Cardiac muscle cell (in vitro differentiated cells and primary cell): ENCODE results near the gene PPIP5K2. TPM values are rescaled to one million over a fixed set of nuclear protein-coding genes. Genes with fewer than 3 reads are reported as not detected.
"Not testable (repeated sequence)": the region's sequence is repeated elsewhere in the genome, so short reads cannot be mapped to it uniquely, and the experiment has no call there.

ENCODE experiments used
- DNase-seq, 2 donors: peaks; one replicate each; pipeline versions ENCODE4 v3.0.0 to v3.0.0-alpha.2; 2010 to 2017; ENCODE audit warnings: low read depth in 1 of 2, low spot score in 1 of 2
- H3K27ac ChIP-seq: fragments of 200-600 bp; sonication (generic); 2 replicates; pipeline ENCODE4 v1.5.1; 2016
- H3K27me3 ChIP-seq: fragments of 200-600 bp; sonication (generic); 2 replicates; pipeline ENCODE4 v1.6.0; 2016; ENCODE audit warnings: control low read depth
- H3K36me3 ChIP-seq: fragments of 200-600 bp; sonication (generic); 2 replicates; pipeline ENCODE4 v1.5.1; 2016; ENCODE audit warnings: control low read depth
- H3K4me1 ChIP-seq: fragments of 200-600 bp; sonication (generic); 2 replicates; pipeline ENCODE4 v1.8.1; 2017; ENCODE audit warnings: low read depth, mild to moderate bottlenecking, mixed run types
- H3K4me3 ChIP-seq: fragments of 200-600 bp; sonication (generic); 2 replicates; pipeline ENCODE4 v1.5.1; 2016; ENCODE audit warnings: mild to moderate bottlenecking
- H3K9me3 ChIP-seq: fragments of 200-600 bp; sonication (generic); 2 replicates; pipeline ENCODE4 v1.5.1; 2017; ENCODE audit warnings: low read depth, mild to moderate bottlenecking, control low read depth
- polyA plus RNA-seq: library from polyadenylated mRNA; unstranded; fragments of >200 nt; fragmentation: Nextera tagmentation; extraction: Ambion mirVana; gene quantifications from 2 replicates; pipeline ENCODE4 v1.2.1, GENCODE V29; 2016
- total RNA-seq: library from RNA; depleted of rRNA; stranded (reverse); fragments of >200 nt; gene quantifications from 2 replicates; pipeline ENCODE4 v1.2.3, GENCODE V29; 2016
- TF ChIP-seq, protein P1 (sequence below): IDR thresholded peaks from 2 replicates; pipeline ENCODE4 v1.5.1; 2012; ENCODE audit warnings: low read depth, mild to moderate bottlenecking, low read length

Gene PPIP5K2
- total and polyA plus RNA-seq, 2 experiments from 2014 or later = 27.6 to 28.2 TPM

DNA sequence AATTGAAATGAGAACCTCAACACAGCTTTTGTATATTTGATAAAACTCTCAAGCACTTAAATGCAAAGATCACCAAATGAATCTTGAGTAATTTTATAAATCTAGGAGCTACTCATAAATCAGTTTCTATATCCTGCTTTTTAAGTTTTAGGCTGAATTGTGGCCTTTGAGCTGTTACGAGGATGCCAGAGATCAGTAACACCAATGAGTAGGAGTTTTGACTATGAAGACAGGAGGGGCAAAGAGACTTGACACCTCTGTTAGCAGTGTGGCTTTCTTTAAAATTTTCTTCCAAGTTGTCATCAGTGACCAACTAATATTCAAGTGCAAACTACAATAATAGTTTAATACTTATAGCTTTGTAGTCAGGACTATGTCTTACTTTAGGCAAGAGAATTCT lies 12.6 kb downstream of the PPIP5K2 start:
- H3K27me3 ChIP-seq = no peaks in the 10 kb centered on the region
- H3K9me3 ChIP-seq = no peaks in the 10 kb centered on the region
- peaks cover 2% of the 10 kb centered on the region for H3K36me3 ChIP-seq
- no peak for DNase-seq
- H3K27ac ChIP-seq = no peak overlapping the region
- TF ChIP-seq, protein P1, sequence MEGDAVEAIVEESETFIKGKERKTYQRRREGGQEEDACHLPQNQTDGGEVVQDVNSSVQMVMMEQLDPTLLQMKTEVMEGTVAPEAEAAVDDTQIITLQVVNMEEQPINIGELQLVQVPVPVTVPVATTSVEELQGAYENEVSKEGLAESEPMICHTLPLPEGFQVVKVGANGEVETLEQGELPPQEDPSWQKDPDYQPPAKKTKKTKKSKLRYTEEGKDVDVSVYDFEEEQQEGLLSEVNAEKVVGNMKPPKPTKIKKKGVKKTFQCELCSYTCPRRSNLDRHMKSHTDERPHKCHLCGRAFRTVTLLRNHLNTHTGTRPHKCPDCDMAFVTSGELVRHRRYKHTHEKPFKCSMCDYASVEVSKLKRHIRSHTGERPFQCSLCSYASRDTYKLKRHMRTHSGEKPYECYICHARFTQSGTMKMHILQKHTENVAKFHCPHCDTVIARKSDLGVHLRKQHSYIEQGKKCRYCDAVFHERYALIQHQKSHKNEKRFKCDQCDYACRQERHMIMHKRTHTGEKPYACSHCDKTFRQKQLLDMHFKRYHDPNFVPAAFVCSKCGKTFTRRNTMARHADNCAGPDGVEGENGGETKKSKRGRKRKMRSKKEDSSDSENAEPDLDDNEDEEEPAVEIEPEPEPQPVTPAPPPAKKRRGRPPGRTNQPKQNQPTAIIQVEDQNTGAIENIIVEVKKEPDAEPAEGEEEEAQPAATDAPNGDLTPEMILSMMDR = no peak
- H3K4me1 ChIP-seq = no peaks in the 10 kb centered on the region
- H3K4me3 ChIP-seq = no peak overlapping the region

- no peak overlapping the region for H3K4me3 ChIP-seq
- H3K9me3 ChIP-seq = no peaks in the 10 kb centered on the region
- H3K27me3 ChIP-seq = no peaks in the 10 kb centered on the region
- H3K4me1 ChIP-seq = no peaks in the 10 kb centered on the region
- H3K36me3 ChIP-seq = peaks cover 2% of the 10 kb centered on the region
- DNase-seq = no peak
- no peak overlapping the region for H3K27ac ChIP-seq
- TF ChIP-seq, protein P1 = no peak
Observed at GRCh38 chr5:103133231-103133630, 13.1 kb downstream of the PPIP5K2 start.

- H3K4me3 ChIP-seq = no peak overlapping the region
- peaks cover 7% of the 10 kb centered on the region for H3K36me3 ChIP-seq
- no peaks in the 10 kb centered on the region for H3K4me1 ChIP-seq
- no peak overlapping the region for H3K27ac ChIP-seq
- TF ChIP-seq, protein P1 = no peak
- no peak for DNase-seq
- H3K9me3 ChIP-seq = no peaks in the 10 kb centered on the region
- H3K27me3 ChIP-seq = no peaks in the 10 kb centered on the region
Observed at GRCh38 chr5:103135461-103135860, 15.4 kb downstream of the PPIP5K2 start.

GRCh38 chr5:103138202-103138690 lies 18.1 kb downstream of the PPIP5K2 start:
- H3K9me3 ChIP-seq = no peaks in the 10 kb centered on the region
- peaks cover 7% of the 10 kb centered on the region for H3K36me3 ChIP-seq
- H3K4me1 ChIP-seq = no peaks in the 10 kb centered on the region
- DNase-seq = no peak
- H3K27ac ChIP-seq = no peak overlapping the region
- no peak overlapping the region for H3K4me3 ChIP-seq
- no peaks in the 10 kb centered on the region for H3K27me3 ChIP-seq
- TF ChIP-seq, protein P1 = no peak

DNA sequence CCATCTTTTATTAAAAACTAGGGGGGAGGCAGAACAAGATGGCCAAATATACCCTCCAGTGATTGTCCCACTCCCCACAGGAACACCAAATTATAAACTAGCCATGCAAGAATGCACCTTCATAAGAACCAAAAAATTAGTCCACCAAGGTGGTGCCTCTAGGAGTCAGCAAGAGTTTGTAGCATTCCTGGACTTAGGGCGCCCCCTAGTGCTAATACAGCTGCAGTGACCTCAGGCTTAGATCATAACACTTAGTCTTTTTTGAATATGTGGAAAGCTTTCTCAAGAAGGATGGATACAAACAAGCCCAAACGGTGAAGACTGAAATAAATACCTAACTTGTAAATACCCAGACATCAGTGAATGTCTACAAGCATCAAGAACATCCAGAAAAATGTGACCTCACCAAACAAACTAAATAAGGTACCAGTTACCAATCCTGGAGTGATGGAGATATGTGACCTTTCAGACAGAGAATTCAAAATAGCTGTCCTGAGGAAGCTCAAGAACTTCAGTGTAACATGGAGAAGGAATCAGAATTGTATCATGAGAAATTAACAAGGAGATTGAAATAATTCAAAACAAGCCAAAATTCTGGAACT lies 19.3 kb downstream of the PPIP5K2 start:
- Histone ChIP-seq H3K27ac (no peak overlapping the region), H3K27me3 (no peaks in the 10 kb centered on the region), H3K4me1 (no peaks in the 10 kb centered on the region), H3K4me3 (no peak overlapping the region), H3K36me3 (peaks cover 5% of the 10 kb centered on the region), H3K9me3 (no peaks in the 10 kb centered on the region)
- DNase-seq = peak; percentile 84 to 85
- TF ChIP-seq, protein P1 = peak; percentile 95

- H3K9me3 ChIP-seq, DNase-seq, H3K4me1 ChIP-seq, H3K4me3 ChIP-seq, H3K27me3 ChIP-seq, H3K27ac ChIP-seq, H3K36me3 ChIP-seq: not testable (repeated sequence)
Observed at GRCh38 chr5:103142132-103142531, 22.0 kb downstream of the PPIP5K2 start.
